Uterus (tissue), 4 donors: Measurements from ENCODE around the gene TXLNG. TPM values are rescaled to one million over a fixed set of nuclear protein-coding genes. Genes with fewer than 3 reads are reported as not detected.
"Not testable (repeated sequence)": the region's sequence is repeated elsewhere in the genome, so short reads cannot be mapped to it uniquely, and the experiment has no call there.

Experiments
- DNase-seq, 2 donors: peaks; one replicate each; pipeline ENCODE4 v3.0.0-alpha.2; 2019 to 2020
- H3K27ac ChIP-seq, 2 donors: fragments of 200-600 bp; sonication (generic); 1 replicate in 1 of 2; 2 replicates in 1 of 2; pipeline ENCODE4 v1.5.1; 2016 to 2018
- H3K27me3 ChIP-seq, 2 donors: fragments of 200-600 bp; sonication (generic); one replicate each; pipeline ENCODE4 v1.5.1; 2018 to 2019; ENCODE audit warnings: control low read depth in 1 of 2
- H3K36me3 ChIP-seq, 2 donors: fragments of 200-600 bp; sonication (generic); one replicate each; pipeline ENCODE4 v1.5.1; 2019; ENCODE audit warnings: control low read depth in 1 of 2
- H3K4me1 ChIP-seq, 2 donors: fragments of 200-600 bp; sonication (generic); one replicate each; pipeline ENCODE4 v1.5.1; 2018 to 2019; ENCODE audit warnings: control low read depth in 1 of 2
- H3K4me3 ChIP-seq, 2 donors: fragments of 200-600 bp; sonication (generic); 1 replicate in 1 of 2; 2 replicates in 1 of 2; pipeline ENCODE4 v1.5.1; 2018 to 2019; ENCODE audit warnings: mild to moderate bottlenecking in 1 of 2
- H3K9me3 ChIP-seq, 2 donors: fragments of 200-600 bp; sonication (generic); one replicate each; pipeline ENCODE4 v1.5.1; 2019; ENCODE audit warnings: control low read depth in 1 of 2
- CTCF ChIP-seq, 4 experiments: fragments of 200-600 bp in 2 of 4; fragments of 450-650 bp in 2 of 4; sonication (generic) in 2 of 4; IDR thresholded peaks; one replicate each; pipeline ENCODE4 v1.5.1; 2016 to 2019; ENCODE audit warnings: antibody characterized with exemption in 4 of 4, mild to moderate bottlenecking in 2 of 4, moderate library complexity in 1 of 4
- POLR2A ChIP-seq, 2 donors: fragments of 450-650 bp; IDR thresholded peaks; one replicate each; pipeline ENCODE4 v1.6.1; 2016; ENCODE audit warnings: antibody characterized with exemption in 2 of 2, mild to moderate bottlenecking in 1 of 2, moderate library complexity in 1 of 2
- intact Hi-C: fragments of 100-400 bp; cut with DNase I; formaldehyde crosslinking; loops from one replicate; pipeline ENCODE4 v1.15.1; 2023; ENCODE audit warnings: low total_unique reads
- total RNA-seq, 4 donors: library from RNA; depleted of rRNA in 3 of 4; stranded (reverse); fragments of >200 nt in 3 of 4; gene quantifications; one replicate each; pipeline versions ENCODE4 v1.1.0 to v1.2.4, GENCODE V29; 2014 to 2023
- donor health status: DM: yes; HTN: yes; CAD: no.

The TXLNG gene
- total RNA-seq, 4 donors from 2014 or later, result 11.8 to 18.9 (median 13.1) TPM

- TF ChIP-seq CTCF (IDR thresholded peaks at IDR 0.05), result no peak
- intact Hi-C loops, result no loop called here
- Histone ChIP-seq H3K9me3 (no peaks in the 10 kb centered on the region), H3K36me3 (no peaks in the 10 kb centered on the region), H3K4me1 (no peaks in the 10 kb centered on the region), H3K4me3 (no peak overlapping the region), H3K27ac (no peak overlapping the region), H3K27me3 (no peaks in the 10 kb centered on the region)
- DNase-seq, result no peak
Observed at GRCh38 chrX:16745659-16746058, 40.6 kb upstream of the TXLNG start.

GRCh38 chrX:16748425-16748824, 37.8 kb upstream of the TXLNG start:
- H3K27me3 ChIP-seq, result no peaks in the 10 kb centered on the region
- TF ChIP-seq CTCF (IDR thresholded peaks at IDR 0.05) (no peak), POLR2A (IDR thresholded peaks at IDR 0.05) (no peak)
- H3K36me3 ChIP-seq, result no peaks in the 10 kb centered on the region
- H3K4me1 ChIP-seq, result no peaks in the 10 kb centered on the region
- H3K9me3 ChIP-seq, result no peaks in the 10 kb centered on the region
- no peak overlapping the region for H3K4me3 ChIP-seq
- DNase-seq, result no peak
- intact Hi-C loops, result no loop called here
- H3K27ac ChIP-seq, result no peak overlapping the region

DNA sequence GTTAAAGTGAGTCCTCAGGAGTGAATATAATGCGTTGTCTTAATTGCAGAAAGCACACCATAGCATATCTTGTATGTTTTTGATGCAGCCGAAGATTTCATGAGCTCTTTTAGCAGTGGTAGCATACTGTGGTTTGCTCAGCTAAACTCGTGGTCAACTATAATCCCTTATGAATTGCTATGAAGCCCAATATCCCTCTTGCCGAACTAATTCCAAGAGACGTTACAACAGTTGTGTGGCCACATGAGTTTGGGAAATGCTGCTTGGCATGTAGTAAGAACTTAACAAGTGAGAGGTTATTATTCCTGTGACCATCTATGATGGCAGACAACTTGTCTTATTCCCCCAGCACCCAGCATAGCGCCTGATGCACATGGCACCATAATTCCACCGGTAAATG, 36.1 kb upstream of the TXLNG start:
- intact Hi-C loops, result no loop called here
- TF ChIP-seq CTCF (IDR thresholded peaks at IDR 0.05) (no peak), POLR2A (IDR thresholded peaks at IDR 0.05) (no peak)
- no peaks in the 10 kb centered on the region for H3K36me3 ChIP-seq
- no peaks in the 10 kb centered on the region for H3K9me3 ChIP-seq
- no peak overlapping the region for H3K27ac ChIP-seq
- no peak for DNase-seq
- H3K4me1 ChIP-seq, result no peaks in the 10 kb centered on the region
- no peak overlapping the region for H3K4me3 ChIP-seq
- H3K27me3 ChIP-seq, result no peaks in the 10 kb centered on the region

GRCh38 chrX:16754019-16754418, 32.2 kb upstream of the TXLNG start:
- Histone ChIP-seq H3K4me3 (no peak overlapping the region), H3K9me3 (no peaks in the 10 kb centered on the region), H3K27ac (no peak overlapping the region), H3K27me3 (no peaks in the 10 kb centered on the region), H3K36me3 (no peaks in the 10 kb centered on the region), H3K4me1 (no peaks in the 10 kb centered on the region)
- TF ChIP-seq CTCF (IDR thresholded peaks at IDR 0.05) (no peak), POLR2A (IDR thresholded peaks at IDR 0.05) (no peak)
- intact Hi-C loops, result no loop called here
- no peak for DNase-seq

DNA sequence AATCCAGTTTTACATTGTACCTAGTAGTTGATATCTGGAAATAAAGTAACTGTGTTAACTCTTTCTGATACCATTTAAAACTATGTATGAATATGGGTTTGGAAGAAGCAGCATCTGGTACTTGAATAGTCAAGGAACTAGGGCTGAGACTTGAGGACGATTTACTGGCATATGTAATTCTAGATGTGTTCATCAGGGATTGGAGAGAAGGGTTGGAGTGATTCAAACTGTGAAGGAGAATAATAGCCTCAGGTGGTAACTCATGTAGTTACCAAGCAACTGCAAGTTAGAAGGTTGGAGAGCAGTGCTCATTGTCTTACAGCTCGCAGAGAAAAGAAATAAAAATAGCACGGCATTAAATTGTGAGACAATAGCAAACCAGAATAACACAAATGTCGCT, 29.5 kb upstream of the TXLNG start:
- TF ChIP-seq CTCF (IDR thresholded peaks at IDR 0.05), result no peak
- no peak for TF ChIP-seq POLR2A (IDR thresholded peaks at IDR 0.05)
- H3K27me3 ChIP-seq, result no peaks in the 10 kb centered on the region
- no peaks in the 10 kb centered on the region for H3K36me3 ChIP-seq
- no peaks in the 10 kb centered on the region for H3K9me3 ChIP-seq
- no peak overlapping the region for H3K27ac ChIP-seq
- intact Hi-C loops, result no loop called here
- no peak for DNase-seq
- no peak overlapping the region for H3K4me3 ChIP-seq
- H3K4me1 ChIP-seq, result no peaks in the 10 kb centered on the region

GRCh38 chrX:16761500-16761899, 24.8 kb upstream of the TXLNG start:
- H3K36me3 ChIP-seq, H3K4me1 ChIP-seq, H3K4me3 ChIP-seq, H3K9me3 ChIP-seq, intact Hi-C loops, H3K27me3 ChIP-seq, H3K27ac ChIP-seq, DNase-seq: not testable (repeated sequence)
